Spleen (tissue), 13 donors: ENCODE results near the gene C1orf174. TPM values are rescaled to one million over a fixed set of nuclear protein-coding genes. Genes with fewer than 3 reads are reported as not detected.

Source experiments
- DNase-seq: peaks from one replicate; pipeline ENCODE4 v3.0.0-alpha.2; 2020
- H3K27ac ChIP-seq, 8 donors: fragments of 200-600 bp; sonication (generic) in 7 of 8; 1 replicate in 4 of 8; 2 replicates in 4 of 8; pipeline versions ENCODE4 v1.5.0 to v1.8.0; 2016 to 2021; ENCODE audit warnings: inconsistent platforms in 4 of 8, mild to moderate bottlenecking in 4 of 8, moderate library complexity in 1 of 8
- H3K27me3 ChIP-seq, 7 donors: fragments of 200-600 bp; sonication (generic) in 6 of 7; replicated peaks in 1 of 7; 1 replicate in 4 of 7; 2 replicates in 3 of 7; pipeline versions ENCODE4 v1.5.0 to v1.8.0; 2016 to 2021; ENCODE audit warnings: inconsistent platforms in 3 of 7, mild to moderate bottlenecking in 1 of 7
- H3K36me3 ChIP-seq, 6 donors: fragments of 200-600 bp; sonication (generic) in 5 of 6; 1 replicate in 4 of 6; 2 replicates in 2 of 6; pipeline versions ENCODE4 v1.5.0 to v1.8.0; 2016 to 2021; ENCODE audit warnings: inconsistent platforms in 2 of 6
- H3K4me1 ChIP-seq, 6 donors: fragments of 200-600 bp; sonication (generic) in 5 of 6; 1 replicate in 3 of 6; 2 replicates in 3 of 6; pipeline versions ENCODE4 v1.5.0 to v1.8.0; 2016 to 2021; ENCODE audit warnings: inconsistent platforms in 3 of 6
- H3K4me3 ChIP-seq, 8 donors: fragments of 200-600 bp; sonication (generic) in 7 of 8; 1 replicate in 4 of 8; 2 replicates in 4 of 8; pipeline versions ENCODE4 v1.5.0 to v1.8.0; 2016 to 2021; ENCODE audit warnings: inconsistent platforms in 4 of 8, mild to moderate bottlenecking in 4 of 8, moderate library complexity in 2 of 8
- H3K9me3 ChIP-seq, 8 donors: fragments of 200-600 bp; sonication (generic) in 7 of 8; 1 replicate in 4 of 8; 2 replicates in 4 of 8; pipeline versions ENCODE4 v1.5.0 to v1.8.0; 2016 to 2021; ENCODE audit warnings: inconsistent platforms in 4 of 8
- CTCF ChIP-seq, 11 experiments: fragments of 200-600 bp in 7 of 11; fragments of 450-650 bp in 4 of 11; sonication (generic) in 4 of 11; IDR thresholded peaks in 8 of 11; conservative IDR thresholded peaks in 3 of 11; 1 replicate in 7 of 11; 2 replicates in 4 of 11; pipeline versions ENCODE4 v1.4.0 to v1.8.0; 2016 to 2021; ENCODE audit warnings: antibody characterized with exemption in 11 of 11, inconsistent platforms in 4 of 11, mild to moderate bottlenecking in 1 of 11
- POLR2A ChIP-seq, 3 donors: fragments of 450-650 bp; IDR thresholded peaks; one replicate each; pipeline ENCODE4 v1.5.1; 2017; ENCODE audit warnings: antibody characterized with exemption in 3 of 3, mild to moderate bottlenecking in 1 of 3
- POLR2AphosphoS5 ChIP-seq, 3 donors: sonication (generic); formaldehyde crosslinking; IDR thresholded peaks; one replicate each; pipeline ENCODE4 v1.5.1; 2017; ENCODE audit warnings: antibody characterized with exemption in 3 of 3
- whole genome bisulfite sequencing, 5 donors: extraction: QIAGEN DNeasy Blood & Tissue Kit in 3 of 5; methylation state at CpG; one replicate each; pipeline versions ENCODE4 v1.1.5 to v1.1.7; 2013 to 2018; 5-methylcytosine and 5-hydroxymethylcytosine counted together
- intact Hi-C: fragments of 100-400 bp; cut with DNase I; formaldehyde crosslinking; loops from one replicate; pipeline ENCODE4 v1.15.0; 2023; ENCODE audit warnings: low total_unique reads
- long read RNA-seq, 2 donors: transcript quantifications; one replicate each; lab custom pipeline, GENCODE V29; 2026
- polyA plus RNA-seq, 3 donors: library from polyadenylated mRNA; stranded (reverse); fragments of 200-250 nt; gene quantifications; one replicate each; pipeline ENCODE4 v1.2.1, GENCODE V29; 2013
- total RNA-seq, 7 donors: library from RNA; depleted of rRNA in 3 of 7; stranded (reverse); fragments of >200 nt in 3 of 7; fragmentation: NEBNext Ultra II Directional in 4 of 7; extraction: Animal tissue kit (Norgen Biotek cat#: 25700) in 4 of 7; gene quantifications; one replicate each; pipeline versions ENCODE4 v1.1.0 to v1.2.1, GENCODE V29; 2016 to 2021
- donor health status: healthy with polysubstance abuse.
- donor health status: DM: no; HTN: no; CAD: no; lungs with moderate emphysema.
- donor health status: DM: no; HTN: no; CAD: no.
- donor health status: Bipolar disorder and iron deficiency.
- donor health status: healthy.
- donor health status: DM: no; HTN: no; CAD: no.
- donor health status: DM: yes; HTN: yes; CAD: no.

Gene C1orf174
- total RNA-seq (10 to 100 TPM; 19.7 to 34.5 (median 23.7) TPM), polyA plus RNA-seq (10 to 100 TPM; 14.9 to 24.2 (median 15.8) TPM)
- long read RNA-seq, donor 1, transcript C1orf174-201 (4 exons, 1,666 nt): major isoform, 5 of 5 reads
- long read RNA-seq, donor 1, partial matches to known transcripts: 0 of 5 reads
- long read RNA-seq, donor 1, other reads (novel, unspliced or antisense): 0 of 5 reads
- long read RNA-seq, donor 2, transcript C1orf174-201 (4 exons, 1,666 nt): major isoform, 8 of 43 reads
- long read RNA-seq, donor 2, partial matches to known transcripts: 34 of 43 reads
- long read RNA-seq, donor 2, other reads (novel, unspliced or antisense): 0 of 43 reads

- peak within 1 kb of the TSS; percentile 73 to 100 (median 98) for H3K4me3 ChIP-seq
These were observed at the start of gene C1orf174 for GRCh38 chr1:3900150-3900968. Gene C1orf174 (minus strand): TSS chr1:3900272. CDS start chr1:3900186, 86 bp downstream.

GRCh38 chr1:3948344-3948743, 48.3 kb upstream of the C1orf174 start:
- no peaks in the 10 kb centered on the region for H3K36me3 ChIP-seq
- 84 to 91% (median 87%) methylated on average over 9 of the region's 9 CpGs for WGBS, 5 donors
- TF ChIP-seq POLR2AphosphoS5 (IDR thresholded peaks at IDR 0.05): no peak
- TF ChIP-seq CTCF (IDR thresholded peaks at IDR 0.05 in 8 of 11, conservative IDR thresholded peaks at IDR 0.05 in 3 of 11): no peak
- TF ChIP-seq POLR2A (IDR thresholded peaks at IDR 0.05): no peak
- no peak overlapping the region for H3K4me3 ChIP-seq
- no peak overlapping the region for H3K27ac ChIP-seq
- H3K9me3 ChIP-seq: peaks cover 0 to 5% (median 0%) of the 10 kb centered on the region in 8 donors
- H3K27me3 ChIP-seq: peaks cover 0 to 74% (median 0%) of the 10 kb centered on the region in 7 donors
- intact Hi-C loops: no loop called here
- DNase-seq: no peak
- no peaks in the 10 kb centered on the region for H3K4me1 ChIP-seq

More at GRCh38 chr1:3900150-3900968, at the start of gene C1orf174:
- peaks cover 0 to 14% (median 4%) of the 10 kb centered on the region in 6 donors for H3K36me3 ChIP-seq
- H3K27me3 ChIP-seq: no peaks in the 10 kb centered on the region
- TF ChIP-seq CTCF (IDR thresholded peaks at IDR 0.05 in 8 of 11, conservative IDR thresholded peaks at IDR 0.05 in 3 of 11): peak in 1 of 11 experiments; percentile 39
- peak; percentile 82 to 92 (median 86) for TF ChIP-seq POLR2AphosphoS5 (IDR thresholded peaks at IDR 0.05)
- peak in 2 of 3 donors; percentile 6 to 36 for TF ChIP-seq POLR2A (IDR thresholded peaks at IDR 0.05)
- DNase-seq: peak; percentile 98
- peaks cover 6 to 28% (median 21%) of the 10 kb centered on the region in 8 donors for H3K9me3 ChIP-seq
- H3K27ac ChIP-seq: peak within 1 kb of the TSS; percentile 71 to 99 (median 96)
- H3K4me1 ChIP-seq: peaks cover 12 to 71% (median 30%) of the 10 kb centered on the region in 6 donors
- intact Hi-C loops: no loop called here
- 0 to 1% (median 0%) methylated on average over 17 to 58 of the region's 58 CpGs for WGBS, 5 donors

- H3K9me3 ChIP-seq: peaks cover 0 to 5% (median 0%) of the 10 kb centered on the region in 8 donors
- DNase-seq: no peak
- H3K4me1 ChIP-seq: no peaks in the 10 kb centered on the region
- whole genome bisulfite sequencing, 5 donors: 77 to 87% (median 85%) methylated on average over 18 to 22 of the region's 22 CpGs
- intact Hi-C loops: no loop called here
- no peak overlapping the region for H3K4me3 ChIP-seq
- peaks cover 0 to 65% (median 0%) of the 10 kb centered on the region in 7 donors for H3K27me3 ChIP-seq
- H3K27ac ChIP-seq: no peak overlapping the region
- H3K36me3 ChIP-seq: no peaks in the 10 kb centered on the region
- no peak for TF ChIP-seq POLR2AphosphoS5 (IDR thresholded peaks at IDR 0.05)
- TF ChIP-seq CTCF (IDR thresholded peaks at IDR 0.05 in 8 of 11, conservative IDR thresholded peaks at IDR 0.05 in 3 of 11): no peak
- no peak for TF ChIP-seq POLR2A (IDR thresholded peaks at IDR 0.05)
These were observed 46.1 kb upstream of the C1orf174 start for GRCh38 chr1:3945916-3946840.
